RWPE2 (cell line): ENCODE measurements around the gene NTRK2.

ENCODE experiments used
- ATAC-seq: fragments of 200-7000 bp; cut with Tn5 transposase; 3 replicates; pipeline ENCODE4 v1.9.1; 2021; ENCODE audit warnings: low read depth
- DNase-seq: peaks from one replicate; pipeline ENCODE4 v3.0.0-alpha.2; 2020; ENCODE audit warnings: low spot score
- H3K27ac ChIP-seq: fragments of 450-650 bp; 2 replicates; pipeline ENCODE4 v1.5.1; 2017; ENCODE audit warnings: mild to moderate bottlenecking; ENCODE audit not compliant: poor library complexity, severe bottlenecking
- H3K27me3 ChIP-seq: fragments of 250-450 bp; sonication (Bioruptor Pico); 2 replicates; pipeline ENCODE4 v1.5.1; 2021; ENCODE audit warnings: mild to moderate bottlenecking, moderate library complexity; ENCODE audit not compliant: insufficient read depth, poor library complexity, severe bottlenecking
- H3K36me3 ChIP-seq: fragments of 250-450 bp; sonication (Bioruptor Pico); 2 replicates; pipeline ENCODE4 v1.5.1; 2020; ENCODE audit warnings: low read depth, mild to moderate bottlenecking, moderate library complexity
- H3K4me1 ChIP-seq: fragments of 250-450 bp; sonication (Bioruptor Pico); 2 replicates; pipeline ENCODE4 v1.5.1; 2021; ENCODE audit warnings: mild to moderate bottlenecking, moderate library complexity; ENCODE audit not compliant: insufficient read depth, poor library complexity, severe bottlenecking
- H3K4me3 ChIP-seq: fragments of 250-450 bp; sonication (Bioruptor Pico); 2 replicates; pipeline ENCODE4 v1.5.1; 2021; ENCODE audit warnings: mild to moderate bottlenecking, moderate library complexity; ENCODE audit not compliant: severe bottlenecking
- H3K9me3 ChIP-seq: fragments of 250-450 bp; sonication (Bioruptor Pico); 2 replicates; pipeline ENCODE4 v1.5.1; 2021; ENCODE audit warnings: mild to moderate bottlenecking, moderate library complexity; ENCODE audit not compliant: severe bottlenecking
- CTCF ChIP-seq: fragments of 450-650 bp; IDR thresholded peaks from one replicate; pipeline ENCODE4 v1.5.1; 2017; ENCODE audit warnings: mild to moderate bottlenecking, moderate library complexity; ENCODE audit not compliant: poor library complexity, severe bottlenecking

Gene NTRK2

GRCh38 chr9:84850830-84851392, 181.4 kb downstream of the NTRK2 start:
- Histone ChIP-seq H3K36me3 (no peaks in the 10 kb centered on the region), H3K4me3 (no peak overlapping the region), H3K27ac (peak overlapping the region; percentile 27), H3K9me3 (no peaks in the 10 kb centered on the region), H3K4me1 (peaks cover 24% of the 10 kb centered on the region), H3K27me3 (no peaks in the 10 kb centered on the region)
- no peak for TF ChIP-seq CTCF
- ATAC-seq (no peak), DNase-seq (no peak)

- Histone ChIP-seq H3K4me1 (peaks cover 13% of the 10 kb centered on the region), H3K36me3 (no peaks in the 10 kb centered on the region), H3K27me3 (no peaks in the 10 kb centered on the region), H3K4me3 (no peak overlapping the region), H3K9me3 (no peaks in the 10 kb centered on the region), H3K27ac (peak overlapping the region; percentile 27)
- DNase-seq (peak; percentile 84), ATAC-seq (peak; percentile 98)
- TF ChIP-seq CTCF, result no peak
Measured at GRCh38 chr9:84851935-84852585, 182.5 kb downstream of the NTRK2 start.

GRCh38 chr9:84852617-84853301, 183.2 kb downstream of the NTRK2 start:
- Histone ChIP-seq H3K27me3 (no peaks in the 10 kb centered on the region), H3K27ac (peak overlapping the region; percentile 27), H3K36me3 (no peaks in the 10 kb centered on the region), H3K4me1 (peaks cover 13% of the 10 kb centered on the region), H3K4me3 (no peak overlapping the region), H3K9me3 (no peaks in the 10 kb centered on the region)
- no peak for TF ChIP-seq CTCF
- DNase-seq, result no peak
- ATAC-seq, result no peak

GRCh38 chr9:84856181-84856632, 186.7 kb downstream of the NTRK2 start:
- Histone ChIP-seq H3K36me3 (no peaks in the 10 kb centered on the region), H3K9me3 (no peaks in the 10 kb centered on the region), H3K27ac (no peak overlapping the region), H3K4me1 (peaks cover 10% of the 10 kb centered on the region), H3K27me3 (no peaks in the 10 kb centered on the region), H3K4me3 (no peak overlapping the region)
- DNase-seq (no peak), ATAC-seq (no peak)
- TF ChIP-seq CTCF, result no peak
